ENCODE data around the gene HSPA2.

Gene HSPA2

DNA sequence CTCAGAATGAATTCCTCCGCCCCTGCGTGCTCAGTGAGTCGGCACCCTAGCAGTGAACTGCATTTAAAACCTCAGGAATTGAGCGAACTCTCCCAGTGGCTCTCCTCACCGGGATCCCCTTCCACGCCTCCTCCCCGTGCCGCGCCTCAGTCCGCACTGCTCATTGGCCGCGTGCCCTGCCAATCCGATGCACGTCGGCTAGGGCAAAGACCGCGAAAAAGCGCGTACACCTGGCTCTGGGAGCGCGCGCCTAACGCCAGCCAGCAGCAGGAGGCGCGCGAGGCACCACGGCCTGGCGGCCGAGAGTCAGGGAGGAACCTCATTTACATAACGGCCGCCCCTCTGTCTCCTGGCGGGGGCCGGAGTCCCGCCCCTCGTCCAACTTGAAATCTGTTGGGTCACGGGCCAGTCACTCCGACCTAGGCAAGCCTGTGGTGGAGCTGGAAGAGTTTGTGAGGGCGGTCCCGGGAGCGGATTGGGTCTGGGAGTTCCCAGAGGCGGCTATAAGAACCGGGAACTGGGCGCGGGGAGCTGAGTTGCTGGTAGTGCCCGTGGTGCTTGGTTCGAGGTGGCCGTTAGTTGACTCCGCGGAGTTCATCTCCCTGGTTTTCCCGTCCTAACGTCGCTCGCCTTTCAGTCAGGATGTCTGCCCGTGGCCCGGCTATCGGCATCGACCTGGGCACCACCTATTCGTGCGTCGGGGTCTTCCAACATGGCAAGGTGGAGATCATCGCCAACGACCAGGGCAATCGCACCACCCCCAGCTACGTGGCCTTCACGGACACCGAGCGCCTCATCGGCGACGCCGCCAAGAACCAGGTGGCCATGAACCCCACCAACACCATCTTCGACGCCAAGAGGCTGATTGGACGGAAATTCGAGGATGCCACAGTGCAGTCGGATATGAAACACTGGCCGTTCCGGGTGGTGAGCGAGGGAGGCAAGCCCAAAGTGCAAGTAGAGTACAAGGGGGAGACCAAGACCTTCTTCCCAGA, at the start of gene HSPA2:
Gene HSPA2, plus strand, starts transcription at position 534 of the 995 bp plus-strand sequence. Its CDS starts 109 bp downstream, at position 643.
- DNase-seq (ENCODE audit: low read depth): peak; percentile 100
- H3K4me3 ChIP-seq (ENCODE audit: low read depth, low read length): peak within 1 kb of the TSS; percentile 64
- TF ChIP-seq, protein P1, sequence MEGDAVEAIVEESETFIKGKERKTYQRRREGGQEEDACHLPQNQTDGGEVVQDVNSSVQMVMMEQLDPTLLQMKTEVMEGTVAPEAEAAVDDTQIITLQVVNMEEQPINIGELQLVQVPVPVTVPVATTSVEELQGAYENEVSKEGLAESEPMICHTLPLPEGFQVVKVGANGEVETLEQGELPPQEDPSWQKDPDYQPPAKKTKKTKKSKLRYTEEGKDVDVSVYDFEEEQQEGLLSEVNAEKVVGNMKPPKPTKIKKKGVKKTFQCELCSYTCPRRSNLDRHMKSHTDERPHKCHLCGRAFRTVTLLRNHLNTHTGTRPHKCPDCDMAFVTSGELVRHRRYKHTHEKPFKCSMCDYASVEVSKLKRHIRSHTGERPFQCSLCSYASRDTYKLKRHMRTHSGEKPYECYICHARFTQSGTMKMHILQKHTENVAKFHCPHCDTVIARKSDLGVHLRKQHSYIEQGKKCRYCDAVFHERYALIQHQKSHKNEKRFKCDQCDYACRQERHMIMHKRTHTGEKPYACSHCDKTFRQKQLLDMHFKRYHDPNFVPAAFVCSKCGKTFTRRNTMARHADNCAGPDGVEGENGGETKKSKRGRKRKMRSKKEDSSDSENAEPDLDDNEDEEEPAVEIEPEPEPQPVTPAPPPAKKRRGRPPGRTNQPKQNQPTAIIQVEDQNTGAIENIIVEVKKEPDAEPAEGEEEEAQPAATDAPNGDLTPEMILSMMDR (conservative IDR thresholded peaks at IDR 0.05; ENCODE audit: low read depth, low read length): peak; percentile 83

DNA sequence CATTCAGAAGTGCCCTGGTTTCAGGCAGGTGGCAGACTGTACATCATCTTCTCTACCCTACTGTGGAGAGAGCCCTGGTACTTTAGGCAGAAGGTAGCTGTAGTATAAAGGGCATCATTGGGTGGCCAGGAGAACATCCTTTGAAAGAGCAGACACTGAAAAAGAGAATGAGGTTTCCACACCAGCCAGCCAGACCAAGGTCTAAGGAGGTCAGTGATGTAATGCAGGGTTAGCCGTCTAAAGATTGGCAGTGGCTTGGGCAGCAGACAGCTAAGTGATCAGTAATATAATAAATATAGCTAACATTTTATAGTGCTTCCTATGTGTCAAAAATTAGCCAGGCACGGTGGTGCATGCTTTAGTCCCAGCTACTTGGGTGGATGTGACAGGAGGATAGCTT, 48.9 kb upstream of the HSPA2 start:
- no peak for DNase-seq (ENCODE audit: low read depth)
- TF ChIP-seq, protein P1 (conservative IDR thresholded peaks at IDR 0.05; ENCODE audit: low read depth, low read length): no peak
- H3K4me3 ChIP-seq (ENCODE audit: low read depth, low read length): no peak overlapping the region

DNA sequence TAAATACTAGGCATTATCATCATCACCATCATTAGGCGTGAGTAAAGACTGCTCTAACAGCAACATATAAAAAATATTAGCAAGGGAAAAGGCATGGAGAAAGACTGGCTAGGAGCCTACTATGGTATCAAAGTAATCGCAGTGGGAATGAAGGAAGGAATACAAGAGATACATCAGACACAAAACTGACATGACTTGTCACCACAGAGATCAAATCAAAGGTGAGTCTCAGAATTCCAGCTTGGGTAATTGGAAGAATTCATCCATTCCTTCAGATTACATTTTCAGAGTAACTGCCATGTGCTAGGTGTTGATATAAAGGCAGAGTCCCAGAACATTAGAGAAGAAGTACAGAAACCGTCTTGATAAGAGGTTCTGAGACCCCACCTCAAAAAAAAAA, 47.1 kb upstream of the HSPA2 start:
- H3K4me3 ChIP-seq (ENCODE audit: low read depth, low read length): no peak overlapping the region
- TF ChIP-seq, protein P1 (conservative IDR thresholded peaks at IDR 0.05; ENCODE audit: low read depth, low read length): no peak
- no peak for DNase-seq (ENCODE audit: low read depth)

DNA sequence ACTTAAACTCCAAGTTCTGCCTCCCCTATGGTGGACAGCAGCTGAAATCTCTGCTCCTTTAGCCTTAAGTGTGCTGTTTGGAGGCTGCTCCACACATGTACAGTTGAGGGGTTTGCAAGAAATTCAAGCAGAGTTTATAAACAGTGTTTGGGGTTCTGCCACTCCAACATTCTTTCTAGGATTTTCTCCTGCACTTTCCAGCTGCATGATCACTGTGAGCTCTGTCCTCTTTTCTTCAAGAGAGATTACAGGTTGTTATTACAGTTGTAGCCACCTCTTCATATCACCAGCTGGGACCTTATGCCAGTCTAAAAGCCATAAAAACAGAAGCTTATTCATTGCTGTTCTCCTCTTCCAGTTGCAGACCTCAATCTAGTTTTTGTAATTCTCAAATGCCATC, 45.3 kb upstream of the HSPA2 start:
- H3K4me3 ChIP-seq (ENCODE audit: low read depth, low read length): no peak overlapping the region
- no peak for DNase-seq (ENCODE audit: low read depth)
- TF ChIP-seq, protein P1 (conservative IDR thresholded peaks at IDR 0.05; ENCODE audit: low read depth, low read length): no peak

DNA sequence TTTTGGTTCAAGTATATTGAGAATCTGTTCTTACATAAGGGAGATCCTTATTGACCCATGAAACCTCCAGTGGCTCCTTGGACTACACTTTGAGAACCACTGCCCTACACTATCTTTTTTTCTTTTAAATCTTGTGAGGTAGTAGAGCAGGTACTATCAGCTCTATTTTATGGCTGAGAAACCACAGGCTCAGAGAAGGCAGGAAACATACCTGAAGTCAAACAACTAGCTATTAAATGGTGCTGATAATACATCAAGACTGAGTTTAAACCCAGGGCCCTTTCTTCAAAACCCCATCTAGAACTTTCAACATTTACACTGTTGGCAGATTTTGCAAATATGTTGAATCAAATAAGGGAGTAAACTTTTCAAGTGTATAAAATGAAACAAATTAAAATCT, 43.8 kb upstream of the HSPA2 start:
- DNase-seq (ENCODE audit: low read depth): no peak
- TF ChIP-seq, protein P1 (conservative IDR thresholded peaks at IDR 0.05; ENCODE audit: low read depth, low read length): no peak
- H3K4me3 ChIP-seq (ENCODE audit: low read depth, low read length): no peak overlapping the region

DNA sequence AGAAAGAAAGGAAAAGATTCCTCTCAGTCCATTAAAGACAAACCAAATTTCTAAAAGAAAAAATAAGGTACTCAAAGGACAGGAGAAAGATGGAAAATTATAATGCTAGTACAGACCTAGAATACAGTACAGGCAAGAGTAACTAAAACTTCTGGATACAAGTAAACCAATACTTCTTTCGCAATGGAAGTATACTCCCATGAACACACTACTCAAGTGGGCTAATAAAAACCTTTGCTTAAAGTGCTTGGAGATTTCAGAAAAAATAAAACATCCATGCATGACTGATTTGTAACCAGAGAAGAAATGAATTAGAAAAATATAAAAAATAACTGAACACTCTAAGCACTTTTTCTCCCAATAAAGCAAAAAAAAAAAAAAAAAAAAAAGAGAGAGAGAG, 40.5 kb upstream of the HSPA2 start:
- TF ChIP-seq, protein P1 (conservative IDR thresholded peaks at IDR 0.05; ENCODE audit: low read depth, low read length): no peak
- peak; percentile 33 for DNase-seq (ENCODE audit: low read depth)

More for the DNA sequence above, 40.5 kb upstream of the HSPA2 start:
- no peak overlapping the region for H3K4me3 ChIP-seq (ENCODE audit: low read depth, low read length)
